Measurements from ENCODE around the gene MGAT5B.

MGAT5B gene

GRCh38 chr17:76893623-76894334 lies 25.6 kb downstream of the MGAT5B start:
- Mint-ChIP-seq H3K27ac (no peak overlapping the region), H3K4me3 (no peak overlapping the region), H3K4me1 (ENCODE audit: low read depth) (no peaks in the 10 kb centered on the region), H3K36me3 (ENCODE audit: low read depth) (no peaks in the 10 kb centered on the region), H3K27me3 (no peaks in the 10 kb centered on the region), H3K9me3 (no peaks in the 10 kb centered on the region)
- intact Hi-C loops (cut with micrococcal nuclease), result no loop called here

- Mint-ChIP-seq H3K36me3 (ENCODE audit: low read depth) (no peaks in the 10 kb centered on the region), H3K9me3 (no peaks in the 10 kb centered on the region), H3K4me1 (ENCODE audit: low read depth) (no peaks in the 10 kb centered on the region), H3K27me3 (no peaks in the 10 kb centered on the region), H3K27ac (no peak overlapping the region), H3K4me3 (no peak overlapping the region)
- intact Hi-C loops (cut with micrococcal nuclease), result no loop called here
Measured at GRCh38 chr17:76894842-76895241, 26.6 kb downstream of the MGAT5B start.

GRCh38 chr17:76897023-76897422 lies 28.8 kb downstream of the MGAT5B start:
- H3K4me3 Mint-ChIP-seq, result no peak overlapping the region
- no peak overlapping the region for H3K27ac Mint-ChIP-seq
- H3K9me3 Mint-ChIP-seq, result no peaks in the 10 kb centered on the region
- intact Hi-C loops (cut with micrococcal nuclease), result no loop called here
- no peaks in the 10 kb centered on the region for H3K36me3 Mint-ChIP-seq (ENCODE audit: low read depth)
- no peaks in the 10 kb centered on the region for H3K27me3 Mint-ChIP-seq
- H3K4me1 Mint-ChIP-seq (ENCODE audit: low read depth), result no peaks in the 10 kb centered on the region

- no peak overlapping the region for H3K27ac Mint-ChIP-seq
- H3K9me3 Mint-ChIP-seq, result no peaks in the 10 kb centered on the region
- intact Hi-C loops (cut with micrococcal nuclease), result no loop called here
- H3K27me3 Mint-ChIP-seq, result no peaks in the 10 kb centered on the region
- no peaks in the 10 kb centered on the region for H3K36me3 Mint-ChIP-seq (ENCODE audit: low read depth)
- no peaks in the 10 kb centered on the region for H3K4me1 Mint-ChIP-seq (ENCODE audit: low read depth)
- H3K4me3 Mint-ChIP-seq, result no peak overlapping the region
Measured at GRCh38 chr17:76899414-76899813, 31.2 kb downstream of the MGAT5B start.

GRCh38 chr17:76900723-76901122 lies 32.5 kb downstream of the MGAT5B start:
- intact Hi-C loops (cut with micrococcal nuclease), result no loop called here

GRCh38 chr17:76901542-76902197 lies 33.5 kb downstream of the MGAT5B start:
- Mint-ChIP-seq H3K27me3 (peaks cover 1% of the 10 kb centered on the region), H3K9me3 (no peaks in the 10 kb centered on the region)

More at GRCh38 chr17:76900723-76901122, 32.5 kb downstream of the MGAT5B start:
- H3K4me1 Mint-ChIP-seq (ENCODE audit: low read depth), result no peaks in the 10 kb centered on the region
- no peaks in the 10 kb centered on the region for H3K9me3 Mint-ChIP-seq
- H3K36me3 Mint-ChIP-seq (ENCODE audit: low read depth), result no peaks in the 10 kb centered on the region
- no peaks in the 10 kb centered on the region for H3K27me3 Mint-ChIP-seq
- no peak overlapping the region for H3K4me3 Mint-ChIP-seq
- H3K27ac Mint-ChIP-seq, result no peak overlapping the region

GRCh38 chr17:76902476-76902875 lies 34.3 kb downstream of the MGAT5B start:
- no peaks in the 10 kb centered on the region for H3K9me3 Mint-ChIP-seq
- no peak overlapping the region for H3K27ac Mint-ChIP-seq
- H3K27me3 Mint-ChIP-seq, result peaks cover 1% of the 10 kb centered on the region
- H3K4me3 Mint-ChIP-seq, result no peak overlapping the region
- no peaks in the 10 kb centered on the region for H3K36me3 Mint-ChIP-seq (ENCODE audit: low read depth)
- no peaks in the 10 kb centered on the region for H3K4me1 Mint-ChIP-seq (ENCODE audit: low read depth)
- intact Hi-C loops (cut with micrococcal nuclease), result no loop called here

More at GRCh38 chr17:76901542-76902197, 33.5 kb downstream of the MGAT5B start:
- intact Hi-C loops (cut with micrococcal nuclease), result no loop called here
- no peaks in the 10 kb centered on the region for H3K36me3 Mint-ChIP-seq (ENCODE audit: low read depth)
- no peak overlapping the region for H3K4me3 Mint-ChIP-seq
- no peaks in the 10 kb centered on the region for H3K4me1 Mint-ChIP-seq (ENCODE audit: low read depth)
- H3K27ac Mint-ChIP-seq, result no peak overlapping the region

- H3K36me3 Mint-ChIP-seq (ENCODE audit: low read depth), result no peaks in the 10 kb centered on the region
- no peak overlapping the region for H3K4me3 Mint-ChIP-seq
- intact Hi-C loops (cut with micrococcal nuclease), result no loop called here
- no peak overlapping the region for H3K27ac Mint-ChIP-seq
- no peaks in the 10 kb centered on the region for H3K4me1 Mint-ChIP-seq (ENCODE audit: low read depth)
- H3K9me3 Mint-ChIP-seq, result no peaks in the 10 kb centered on the region
- peaks cover 4% of the 10 kb centered on the region for H3K27me3 Mint-ChIP-seq
Measured at GRCh38 chr17:76903631-76904030, 35.4 kb downstream of the MGAT5B start.

GRCh38 chr17:76904116-76904515 lies 35.9 kb downstream of the MGAT5B start:
- H3K36me3 Mint-ChIP-seq (ENCODE audit: low read depth), result no peaks in the 10 kb centered on the region
- intact Hi-C loops (cut with micrococcal nuclease), result no loop called here
- H3K27me3 Mint-ChIP-seq, result peaks cover 4% of the 10 kb centered on the region
- no peaks in the 10 kb centered on the region for H3K4me1 Mint-ChIP-seq (ENCODE audit: low read depth)
- H3K9me3 Mint-ChIP-seq, result no peaks in the 10 kb centered on the region
- H3K4me3 Mint-ChIP-seq, result no peak overlapping the region
- H3K27ac Mint-ChIP-seq, result no peak overlapping the region

GRCh38 chr17:76905036-76905435 lies 36.8 kb downstream of the MGAT5B start:
- Mint-ChIP-seq H3K9me3 (no peaks in the 10 kb centered on the region), H3K27ac (no peak overlapping the region), H3K36me3 (ENCODE audit: low read depth) (no peaks in the 10 kb centered on the region), H3K27me3 (peaks cover 4% of the 10 kb centered on the region), H3K4me3 (no peak overlapping the region), H3K4me1 (ENCODE audit: low read depth) (no peaks in the 10 kb centered on the region)
- intact Hi-C loops (cut with micrococcal nuclease), result no loop called here

- Mint-ChIP-seq H3K9me3 (no peaks in the 10 kb centered on the region), H3K4me1 (ENCODE audit: low read depth) (no peaks in the 10 kb centered on the region), H3K4me3 (no peak overlapping the region), H3K27ac (no peak overlapping the region), H3K36me3 (ENCODE audit: low read depth) (no peaks in the 10 kb centered on the region), H3K27me3 (peaks cover 5% of the 10 kb centered on the region)
- intact Hi-C loops (cut with micrococcal nuclease), result no loop called here
Measured at GRCh38 chr17:76905836-76906235, 37.6 kb downstream of the MGAT5B start.

GRCh38 chr17:76906463-76906862 lies 38.3 kb downstream of the MGAT5B start:
- intact Hi-C loops (cut with micrococcal nuclease), result no loop called here
- Mint-ChIP-seq H3K9me3 (no peaks in the 10 kb centered on the region), H3K4me1 (ENCODE audit: low read depth) (no peaks in the 10 kb centered on the region), H3K27ac (no peak overlapping the region), H3K36me3 (ENCODE audit: low read depth) (no peaks in the 10 kb centered on the region), H3K27me3 (peaks cover 5% of the 10 kb centered on the region), H3K4me3 (no peak overlapping the region)

GRCh38 chr17:76907352-76907751 lies 39.1 kb downstream of the MGAT5B start:
- H3K4me1 Mint-ChIP-seq (ENCODE audit: low read depth), result no peaks in the 10 kb centered on the region
- peaks cover 5% of the 10 kb centered on the region for H3K27me3 Mint-ChIP-seq
- no peaks in the 10 kb centered on the region for H3K36me3 Mint-ChIP-seq (ENCODE audit: low read depth)
- intact Hi-C loops (cut with micrococcal nuclease), result no loop called here
- no peak overlapping the region for H3K27ac Mint-ChIP-seq
- H3K9me3 Mint-ChIP-seq, result no peaks in the 10 kb centered on the region
- H3K4me3 Mint-ChIP-seq, result no peak overlapping the region

GRCh38 chr17:76909971-76910760 lies 42.0 kb downstream of the MGAT5B start:
- no peaks in the 10 kb centered on the region for H3K4me1 Mint-ChIP-seq (ENCODE audit: low read depth)
- H3K27me3 Mint-ChIP-seq, result peaks cover 5% of the 10 kb centered on the region
- H3K27ac Mint-ChIP-seq, result no peak overlapping the region
- H3K36me3 Mint-ChIP-seq (ENCODE audit: low read depth), result no peaks in the 10 kb centered on the region
- H3K4me3 Mint-ChIP-seq, result no peak overlapping the region
- intact Hi-C loops (cut with micrococcal nuclease), result no loop called here
- no peaks in the 10 kb centered on the region for H3K9me3 Mint-ChIP-seq
